ENCODE results near the gene WDR54. TPM values are rescaled to one million over a fixed set of nuclear protein-coding genes. Genes with fewer than 3 reads are reported as not detected.
"Not testable (repeated sequence)": the region's sequence is repeated elsewhere in the genome, so short reads cannot be mapped to it uniquely, and the experiment has no call there.

WDR54 gene
- total and polyA plus RNA-seq, 2 donors (not counting 3 experiments of a cell fraction or from before 2014, with no cell fraction given): 21.7 to 46.3 TPM

DNA sequence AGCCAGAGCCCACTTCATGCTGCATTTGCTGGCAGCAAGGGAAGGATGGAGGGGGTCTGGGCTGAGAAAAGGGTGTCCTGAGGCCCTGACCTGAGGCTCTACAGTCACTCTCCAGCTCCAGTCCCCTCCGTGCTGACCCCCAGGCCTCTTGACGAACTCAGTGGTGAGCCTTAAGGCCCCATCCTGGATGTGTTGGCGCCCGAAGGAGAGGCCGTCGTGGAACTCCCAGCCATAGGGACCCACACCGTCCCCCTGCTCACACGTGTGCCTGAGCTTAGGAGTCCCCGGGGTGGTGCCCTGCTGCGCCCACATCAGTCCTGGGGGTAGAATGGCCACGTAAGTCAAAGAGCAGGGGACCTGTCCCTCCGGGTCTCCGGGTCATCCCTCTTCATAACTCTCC is 42.9 kb downstream of the WDR54 start:
- Histone ChIP-seq H3K4me2 (ENCODE audit: insufficient read depth, low read length) (peak overlapping the region; percentile 81), H3K36me3 (ENCODE audit: control insufficient read depth in 2 of 2, extremely low read depth in 1 of 2, insufficient read depth in 2 of 2, low read length in 2 of 2) (peaks cover 0 to 12% of the 10 kb centered on the region in 2 experiments), H2AFZ (ENCODE audit: low read depth, low read length) (peak overlapping the region; percentile 65), H3K4me3 (replicated peaks in 1 of 3; ENCODE audit: insufficient read depth in 1 of 3, low read depth in 1 of 3, low read length in 3 of 3) (peak overlapping the region; percentile 44 to 86 (median 69)), H3K9ac (replicated peaks; ENCODE audit: extremely low read depth, insufficient read depth, low read length) (peak overlapping the region; percentile 29), H3K9me1 (replicated peaks; ENCODE audit: control insufficient read depth, extremely low read depth, insufficient read depth, low read length) (no peaks in the 10 kb centered on the region), H4K20me1 (replicated peaks; ENCODE audit: control insufficient read depth, extremely low read depth, insufficient read depth, low read length) (no peaks in the 10 kb centered on the region), H3K4me1 (ENCODE audit: control insufficient read depth, extremely low read depth, insufficient read depth, low read length) (peaks cover 10% of the 10 kb centered on the region), H3K27ac (ENCODE audit: insufficient read depth, low read depth, low read length) (no peak overlapping the region), H3K9me3 (replicated peaks; ENCODE audit: control insufficient read depth, insufficient read depth, low read length) (no peaks in the 10 kb centered on the region), H3K27me3 (ENCODE audit: control insufficient read depth in 2 of 2, insufficient read depth in 2 of 2, low read length in 2 of 2) (no peaks in the 10 kb centered on the region), H3K79me2 (ENCODE audit: control insufficient read depth, insufficient read depth, low read length) (peaks cover 14% of the 10 kb centered on the region)
- peak; percentile 27 for DNase-seq (ENCODE audit: low read depth, low spot score)
- intact Hi-C loops (cut with micrococcal nuclease): no loop called here
- CTCF ChIA-PET: interaction anchor here (1.0 to 1.7 kb wide), 5 partner anchors 10 to 124 kb away, joined by 3 to 5 read pairs (median 3); no protein-coding TSS in a partner anchor
- no peak for FAIRE-seq
- POLR2A ChIA-PET: no interaction called here
- no TSS peak for BruUV-seq (replicated peaks)
- dilution Hi-C loops (cut with MboI; ENCODE audit: extremely low pct_ligation_motif_present, low sequenced_read_pairs): no loop called here
- no peak for TF ChIP-seq POLR2A (IDR thresholded peaks at IDR 0.05; ENCODE audit: low read depth, low read length)
- no peak for TF ChIP-seq EZH2 (IDR thresholded peaks at IDR 0.05; ENCODE audit: borderline replicate concordance, low read depth, low read length, severe bottlenecking)
- no peak for TF ChIP-seq GATA2 (IDR thresholded peaks at IDR 0.05; ENCODE audit: insufficient read depth, insufficient read length, low read depth, low read length)
- no peak for TF ChIP-seq CTCF (IDR thresholded peaks at IDR 0.05; ENCODE audit: extremely low read depth in 1 of 2, insufficient read depth in 1 of 2, low read depth in 1 of 2, low read length in 2 of 2)

DNA sequence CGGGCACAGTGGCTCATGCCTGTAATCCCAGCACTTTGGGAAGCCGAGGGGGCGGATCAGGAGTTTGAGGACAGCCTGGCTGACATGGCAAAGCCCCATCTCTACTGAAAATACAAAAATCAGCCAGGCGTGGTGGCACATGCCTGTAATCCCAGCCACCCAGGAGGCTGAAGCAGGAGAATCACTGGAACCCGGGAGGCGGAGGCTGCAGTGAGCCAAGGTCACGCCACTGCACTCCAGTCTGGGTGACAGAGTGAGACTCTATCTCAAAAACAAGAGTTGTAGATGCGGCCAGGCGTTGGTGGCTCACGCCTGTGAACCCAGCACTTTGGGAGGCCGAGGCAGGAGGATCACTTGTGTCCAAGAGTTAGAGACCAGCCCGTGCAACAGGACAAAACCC is 49.2 kb downstream of the WDR54 start:
- H4K20me1 ChIP-seq (replicated peaks; ENCODE audit: control insufficient read depth, extremely low read depth, insufficient read depth, low read length); H3K79me2 ChIP-seq (ENCODE audit: control insufficient read depth, insufficient read depth, low read length); H3K4me3 ChIP-seq (replicated peaks in 1 of 3; ENCODE audit: insufficient read depth in 1 of 3, low read depth in 1 of 3, low read length in 3 of 3); H3K27ac ChIP-seq (ENCODE audit: insufficient read depth, low read depth, low read length); H3K9me1 ChIP-seq (replicated peaks; ENCODE audit: control insufficient read depth, extremely low read depth, insufficient read depth, low read length); H3K9me3 ChIP-seq (replicated peaks; ENCODE audit: control insufficient read depth, insufficient read depth, low read length); H3K36me3 ChIP-seq (ENCODE audit: control insufficient read depth in 2 of 2, extremely low read depth in 1 of 2, insufficient read depth in 2 of 2, low read length in 2 of 2); DNase-seq (ENCODE audit: low read depth, low spot score); dilution Hi-C loops (cut with MboI; ENCODE audit: extremely low pct_ligation_motif_present, low sequenced_read_pairs); intact Hi-C loops (cut with micrococcal nuclease); FAIRE-seq; POLR2A ChIA-PET; BruUV-seq (replicated peaks); H2AFZ ChIP-seq (ENCODE audit: low read depth, low read length); H3K27me3 ChIP-seq (ENCODE audit: control insufficient read depth in 2 of 2, insufficient read depth in 2 of 2, low read length in 2 of 2); H3K9ac ChIP-seq (replicated peaks; ENCODE audit: extremely low read depth, insufficient read depth, low read length); H3K4me2 ChIP-seq (ENCODE audit: insufficient read depth, low read length): not testable (repeated sequence)
- H3K4me1 ChIP-seq (ENCODE audit: control insufficient read depth, extremely low read depth, insufficient read depth, low read length): peaks cover 17% of the 10 kb centered on the region
- CTCF ChIA-PET: interaction anchor here (1.2 kb wide), 1 partner anchor 62 kb away, joined by 5 read pairs; no protein-coding TSS in a partner anchor
